Neuronal stem cell (in vitro differentiated cells): ENCODE measurements around the gene MKNK2.

Experiments
- DNase-seq: peaks from one replicate; pipeline ENCODE4 v3.0.0-alpha.2; 2013; ENCODE audit warnings: low spot score
- H2AFZ ChIP-seq: one replicate; pipeline ENCODE4 v1.6.1; 2013; ENCODE audit warnings: mild to moderate bottlenecking, low read length, inconsistent platforms
- H2AK5ac ChIP-seq: 2 replicates; pipeline ENCODE4 v1.6.1; 2013; ENCODE audit warnings: low read depth, mild to moderate bottlenecking, inconsistent platforms, low read length, moderate library complexity, mixed read lengths
- H2BK120ac ChIP-seq: 2 replicates; pipeline ENCODE4 v1.6.1; 2013; ENCODE audit warnings: low read depth, mild to moderate bottlenecking, inconsistent platforms, low read length, moderate library complexity, mixed read lengths
- H2BK12ac ChIP-seq: one replicate; pipeline ENCODE4 v1.6.1; 2013; ENCODE audit warnings: low read length, inconsistent platforms
- H2BK15ac ChIP-seq: 2 replicates; pipeline ENCODE4 v1.6.1; 2013; ENCODE audit warnings: mild to moderate bottlenecking, low read length, inconsistent platforms, mixed read lengths
- H2BK5ac ChIP-seq: one replicate; pipeline ENCODE4 v1.6.1; 2013; ENCODE audit warnings: inconsistent platforms, mild to moderate bottlenecking, low read length, moderate library complexity
- H3K14ac ChIP-seq: one replicate; pipeline ENCODE4 v1.6.1; 2013; ENCODE audit warnings: low read length, inconsistent platforms
- H3K18ac ChIP-seq: 2 replicates; pipeline ENCODE4 v1.6.1; 2013; ENCODE audit warnings: low read length, inconsistent platforms
- H3K23ac ChIP-seq: 2 replicates; pipeline ENCODE4 v1.6.1; 2013; ENCODE audit warnings: low read depth, mild to moderate bottlenecking, mixed read lengths, low read length, inconsistent platforms; ENCODE audit not compliant: poor library complexity
- H3K27ac ChIP-seq: replicated peaks from 3 replicates; pipeline ENCODE4 v1.5.1; 2013; ENCODE audit warnings: low read length, inconsistent platforms
- H3K27me3 ChIP-seq, 3 experiments: 2 replicates each; pipeline ENCODE4 v1.6.1; 2013; ENCODE audit warnings: low read length in 3 of 3, mild to moderate bottlenecking in 2 of 3, inconsistent platforms in 1 of 3, low read depth in 1 of 3, mixed read lengths in 1 of 3, moderate library complexity in 1 of 3; ENCODE audit not compliant: control insufficient read depth in 3 of 3, insufficient read depth in 3 of 3
- H3K36me3 ChIP-seq, 2 donors: replicated peaks in 1 of 2; 2 replicates each; pipeline ENCODE4 v1.6.1; 2013; ENCODE audit warnings: low read length in 2 of 2; ENCODE audit not compliant: control insufficient read depth in 2 of 2, insufficient read depth in 2 of 2
- H3K4ac ChIP-seq: 2 replicates; pipeline ENCODE4 v1.6.1; 2013; ENCODE audit warnings: inconsistent platforms, mild to moderate bottlenecking, low read length, moderate library complexity
- H3K4me1 ChIP-seq, 2 donors: 1 replicate in 1 of 2; 2 replicates in 1 of 2; pipeline ENCODE4 v1.6.1; 2013; ENCODE audit warnings: low read length in 2 of 2, low read depth in 1 of 2; ENCODE audit not compliant: control insufficient read depth in 2 of 2, insufficient read depth in 1 of 2
- H3K4me2 ChIP-seq: one replicate; pipeline ENCODE4 v1.6.1; 2013; ENCODE audit warnings: mild to moderate bottlenecking, low read length, inconsistent platforms; ENCODE audit not compliant: insufficient read depth, poor library complexity, severe bottlenecking
- H3K4me3 ChIP-seq, 2 donors: 2 replicates each; pipeline ENCODE4 v1.5.1; 2013; ENCODE audit warnings: low read length in 2 of 2, mild to moderate bottlenecking in 2 of 2, inconsistent platforms in 1 of 2, moderate library complexity in 1 of 2
- H3K79me1 ChIP-seq: one replicate; pipeline ENCODE4 v1.6.1; 2013; ENCODE audit warnings: low read depth, mild to moderate bottlenecking, inconsistent platforms, low read length, moderate library complexity
- H3K9ac ChIP-seq: one replicate; pipeline ENCODE4 v1.6.1; 2013; ENCODE audit warnings: mild to moderate bottlenecking, low read depth, low read length, inconsistent platforms; ENCODE audit not compliant: poor library complexity
- H3K9me3 ChIP-seq, 2 donors: replicated peaks in 1 of 2; 2 replicates each; pipeline versions ENCODE3 to v1.6.1; 2013; ENCODE audit warnings: low read length in 2 of 2, mild to moderate bottlenecking in 2 of 2, inconsistent platforms in 1 of 2, low read depth in 1 of 2, mixed read lengths in 1 of 2, moderate library complexity in 1 of 2; ENCODE audit not compliant: control insufficient read depth in 2 of 2, insufficient read depth in 1 of 2
- H4K8ac ChIP-seq: one replicate; pipeline ENCODE4 v1.6.1; 2013; ENCODE audit warnings: low read depth, mild to moderate bottlenecking, inconsistent platforms, low read length, moderate library complexity
- H4K91ac ChIP-seq: one replicate; pipeline ENCODE4 v1.6.1; 2013; ENCODE audit warnings: low read length, low read depth, mild to moderate bottlenecking, inconsistent platforms; ENCODE audit not compliant: poor library complexity
- WGBS, 2 donors: extraction: QIAGEN DNeasy Blood & Tissue Kit; methylation state at CpG; one replicate each; pipeline ENCODE4 v1.1.7; 2013; ENCODE audit warnings: missing lambda C conversion rate in 2 of 2, mixed read lengths in 1 of 2; ENCODE audit not compliant: insufficient read length in 2 of 2, insufficient replicate concordance in 1 of 2; ENCODE audit errors: extremely low coverage in 2 of 2; 5-methylcytosine and 5-hydroxymethylcytosine counted together

MKNK2 gene

GRCh38 chr19:2027361-2027760, 23.7 kb downstream of the MKNK2 start:
- H2AK5ac ChIP-seq, result no peak overlapping the region
- no peaks in the 10 kb centered on the region for H3K27me3 ChIP-seq
- H3K9me3 ChIP-seq, result no peaks in the 10 kb centered on the region
- peaks cover 0 to 7% of the 10 kb centered on the region in 2 donors for H3K4me1 ChIP-seq
- no peak overlapping the region for H3K4ac ChIP-seq
- no peak overlapping the region for H2BK5ac ChIP-seq
- no peak overlapping the region for H3K4me3 ChIP-seq
- no peak overlapping the region for H4K8ac ChIP-seq
- H3K14ac ChIP-seq, result no peak overlapping the region
- no peak overlapping the region for H3K27ac ChIP-seq
- H3K36me3 ChIP-seq, result no peaks in the 10 kb centered on the region
- H2BK120ac ChIP-seq, result no peak overlapping the region
- no peak overlapping the region for H2BK15ac ChIP-seq
- H2AFZ ChIP-seq, result no peak overlapping the region
- no peak for DNase-seq
- no CpG with 5 or more reads among the region's 9 CpGs for WGBS, 2 donors
- H3K9ac ChIP-seq, result no peak overlapping the region
- H2BK12ac ChIP-seq, result no peak overlapping the region
- H3K23ac ChIP-seq, result no peak overlapping the region
- H3K4me2 ChIP-seq, result no peak overlapping the region
- H4K91ac ChIP-seq, result no peak overlapping the region
- H3K79me1 ChIP-seq, result no peaks in the 10 kb centered on the region
- H3K18ac ChIP-seq, result no peak overlapping the region

- no peaks in the 10 kb centered on the region for H3K27me3 ChIP-seq
- H4K8ac ChIP-seq, result no peak overlapping the region
- no peak overlapping the region for H2BK12ac ChIP-seq
- no peaks in the 10 kb centered on the region for H3K9me3 ChIP-seq
- H3K4ac ChIP-seq, result no peak overlapping the region
- H3K18ac ChIP-seq, result no peak overlapping the region
- no peak overlapping the region for H2BK120ac ChIP-seq
- no peaks in the 10 kb centered on the region for H3K79me1 ChIP-seq
- H3K4me3 ChIP-seq, result no peak overlapping the region
- H4K91ac ChIP-seq, result no peak overlapping the region
- H2AFZ ChIP-seq, result no peak overlapping the region
- no peak overlapping the region for H3K4me2 ChIP-seq
- no CpG with 5 or more reads among the region's 10 CpGs for WGBS, 2 donors
- DNase-seq, result no peak
- H3K27ac ChIP-seq, result no peak overlapping the region
- peaks cover 0 to 2% of the 10 kb centered on the region in 2 donors for H3K4me1 ChIP-seq
- H3K36me3 ChIP-seq, result no peaks in the 10 kb centered on the region
- H3K14ac ChIP-seq, result no peak overlapping the region
- H3K23ac ChIP-seq, result no peak overlapping the region
- no peak overlapping the region for H3K9ac ChIP-seq
- no peak overlapping the region for H2BK5ac ChIP-seq
- H2BK15ac ChIP-seq, result no peak overlapping the region
- peak overlapping the region; percentile 18 for H2AK5ac ChIP-seq
Measured at GRCh38 chr19:2026770-2027169, 24.3 kb downstream of the MKNK2 start.

DNA sequence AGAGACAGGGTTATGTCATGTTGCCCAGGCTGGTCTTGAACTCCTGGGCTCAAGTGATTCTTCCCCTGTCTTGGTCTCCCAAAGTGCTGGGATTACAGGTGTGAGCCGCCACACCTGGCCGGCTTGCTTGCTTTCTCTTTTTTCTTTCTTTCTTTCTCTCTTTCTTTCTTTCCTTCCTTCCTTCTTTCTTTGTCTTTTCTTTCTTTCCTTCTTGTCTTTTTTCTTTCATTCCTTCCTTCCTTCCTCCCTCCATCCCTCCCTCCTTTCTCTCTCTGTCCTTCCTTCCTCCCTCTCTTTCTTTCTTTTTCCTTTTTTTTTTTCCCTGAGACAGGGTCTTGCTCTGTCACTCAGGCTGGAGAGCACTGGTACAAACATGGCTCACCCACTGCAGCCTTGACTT, 28.8 kb downstream of the MKNK2 start:
- Histone ChIP-seq H2AK5ac (no peak overlapping the region), H3K18ac (no peak overlapping the region), H3K79me1 (no peaks in the 10 kb centered on the region), H2BK5ac (no peak overlapping the region), H4K91ac (no peak overlapping the region), H3K23ac (no peak overlapping the region), H3K14ac (no peak overlapping the region), H3K4me1 (no peaks in the 10 kb centered on the region), H3K9ac (no peak overlapping the region), H2BK120ac (no peak overlapping the region), H2BK15ac (no peak overlapping the region), H3K4me3 (no peak overlapping the region), H3K27ac (no peak overlapping the region), H2AFZ (no peak overlapping the region), H2BK12ac (no peak overlapping the region), H3K9me3 (no peaks in the 10 kb centered on the region), H3K4me2 (no peak overlapping the region), H3K4ac (no peak overlapping the region), H3K27me3 (no peaks in the 10 kb centered on the region), H4K8ac (no peak overlapping the region), H3K36me3 (no peaks in the 10 kb centered on the region)
- DNase-seq, result no peak
- no CpG with 5 or more reads among the region's 2 CpGs for WGBS, 2 donors

DNA sequence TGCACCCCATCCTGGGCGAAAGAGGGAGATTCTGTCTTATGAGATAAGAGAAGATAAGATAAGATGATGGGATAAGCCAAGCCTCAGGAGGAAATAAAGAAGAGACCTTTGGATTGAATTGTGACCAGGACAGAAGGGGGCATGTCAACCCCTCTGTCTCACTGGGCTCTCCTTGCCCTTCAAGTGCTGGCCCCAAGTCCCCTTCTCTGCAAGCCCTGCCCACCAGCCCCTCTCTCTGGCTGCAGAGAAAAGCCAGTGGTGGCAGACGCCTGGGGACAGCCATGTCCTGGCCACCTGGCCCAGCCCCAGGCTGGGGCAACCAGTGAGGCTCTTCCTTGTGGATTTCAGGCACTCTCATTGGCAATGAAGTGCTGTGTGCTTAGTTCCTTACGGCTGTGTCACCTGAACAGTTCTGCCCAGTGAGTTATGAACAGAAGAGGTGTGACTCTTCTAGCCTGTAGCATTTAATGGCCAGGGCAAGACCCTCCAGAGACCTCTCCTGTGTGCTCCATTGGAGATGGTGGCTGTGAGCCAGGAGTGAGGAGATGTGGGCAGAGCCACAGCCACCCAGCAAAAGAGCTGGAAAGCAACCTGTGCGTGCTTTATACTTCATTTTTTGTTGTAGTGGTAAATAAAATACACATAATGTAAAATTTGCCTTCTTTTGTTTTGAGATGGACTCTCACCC, 29.4 kb downstream of the MKNK2 start:
- Histone ChIP-seq H4K91ac (no peak overlapping the region), H3K4me2 (no peak overlapping the region), H3K4ac (no peak overlapping the region), H3K18ac (no peak overlapping the region), H2AK5ac (no peak overlapping the region), H3K36me3 (no peaks in the 10 kb centered on the region), H3K27me3 (no peaks in the 10 kb centered on the region), H2AFZ (peak overlapping the region; percentile 30), H4K8ac (no peak overlapping the region), H2BK120ac (no peak overlapping the region), H3K14ac (no peak overlapping the region), H3K23ac (no peak overlapping the region), H3K79me1 (no peaks in the 10 kb centered on the region), H2BK15ac (no peak overlapping the region), H3K4me3 (no peak overlapping the region), H2BK12ac (no peak overlapping the region), H3K9ac (no peak overlapping the region), H3K9me3 (no peaks in the 10 kb centered on the region), H3K27ac (no peak overlapping the region), H2BK5ac (no peak overlapping the region), H3K4me1 (no peaks in the 10 kb centered on the region)
- DNase-seq, result no peak
- WGBS, 2 donors, result no CpG with 5 or more reads among the region's 4 CpGs
